ENCODE measurements around the gene RNF10.

DNA sequence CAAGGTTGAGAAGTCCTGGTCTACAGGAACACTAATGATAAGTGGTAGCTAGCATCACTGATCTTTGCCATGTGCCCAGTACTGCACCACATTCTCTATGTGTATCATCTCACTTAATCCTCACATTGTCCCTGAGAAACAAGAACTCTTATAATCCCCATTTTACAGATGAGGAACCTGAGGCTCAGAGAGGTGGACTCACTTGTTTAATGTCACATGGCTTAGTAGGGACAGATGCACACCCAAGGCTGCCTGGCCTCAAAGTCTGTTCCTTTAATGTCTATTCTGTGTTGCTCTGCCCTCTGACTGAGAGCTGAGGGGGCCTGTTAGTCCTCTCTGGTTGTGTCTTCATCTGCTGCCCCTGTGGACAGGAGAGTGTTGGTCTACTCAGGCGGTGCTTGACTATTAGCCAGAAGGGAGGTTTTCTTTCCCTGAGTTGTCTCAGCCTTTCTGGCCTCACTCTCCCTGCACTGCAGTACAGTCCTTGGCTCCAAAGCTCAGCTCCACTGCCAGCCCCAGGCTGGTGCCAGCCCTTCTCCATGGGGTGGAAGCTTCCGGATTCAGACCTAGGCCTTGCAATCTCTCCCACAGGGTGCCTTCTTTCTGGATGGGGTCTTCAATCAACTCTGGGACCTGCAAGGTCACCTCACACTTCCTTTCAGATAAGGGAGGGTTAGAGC is 43.2 kb upstream of the RNF10 start:
- TF ChIP-seq, protein P1, sequence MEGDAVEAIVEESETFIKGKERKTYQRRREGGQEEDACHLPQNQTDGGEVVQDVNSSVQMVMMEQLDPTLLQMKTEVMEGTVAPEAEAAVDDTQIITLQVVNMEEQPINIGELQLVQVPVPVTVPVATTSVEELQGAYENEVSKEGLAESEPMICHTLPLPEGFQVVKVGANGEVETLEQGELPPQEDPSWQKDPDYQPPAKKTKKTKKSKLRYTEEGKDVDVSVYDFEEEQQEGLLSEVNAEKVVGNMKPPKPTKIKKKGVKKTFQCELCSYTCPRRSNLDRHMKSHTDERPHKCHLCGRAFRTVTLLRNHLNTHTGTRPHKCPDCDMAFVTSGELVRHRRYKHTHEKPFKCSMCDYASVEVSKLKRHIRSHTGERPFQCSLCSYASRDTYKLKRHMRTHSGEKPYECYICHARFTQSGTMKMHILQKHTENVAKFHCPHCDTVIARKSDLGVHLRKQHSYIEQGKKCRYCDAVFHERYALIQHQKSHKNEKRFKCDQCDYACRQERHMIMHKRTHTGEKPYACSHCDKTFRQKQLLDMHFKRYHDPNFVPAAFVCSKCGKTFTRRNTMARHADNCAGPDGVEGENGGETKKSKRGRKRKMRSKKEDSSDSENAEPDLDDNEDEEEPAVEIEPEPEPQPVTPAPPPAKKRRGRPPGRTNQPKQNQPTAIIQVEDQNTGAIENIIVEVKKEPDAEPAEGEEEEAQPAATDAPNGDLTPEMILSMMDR (conservative IDR thresholded peaks at IDR 0.05; ENCODE audit: low read length) = no peak
- TF ChIP-seq EZH2phosphoT487 (IDR thresholded peaks at IDR 0.05; ENCODE audit: borderline replicate concordance) = no peak

Measured in Loucy (cell line).